SW480 (cell line): Measurements from ENCODE around the gene EFNA2.
"Not testable (repeated sequence)": the region's sequence is repeated elsewhere in the genome, so short reads cannot be mapped to it uniquely, and the experiment has no call there.

Experiments
- DNase-seq: peaks from one replicate; pipeline ENCODE4 v3.0.0-alpha.2; 2016; ENCODE audit warnings: low spot score

EFNA2 gene

DNA sequence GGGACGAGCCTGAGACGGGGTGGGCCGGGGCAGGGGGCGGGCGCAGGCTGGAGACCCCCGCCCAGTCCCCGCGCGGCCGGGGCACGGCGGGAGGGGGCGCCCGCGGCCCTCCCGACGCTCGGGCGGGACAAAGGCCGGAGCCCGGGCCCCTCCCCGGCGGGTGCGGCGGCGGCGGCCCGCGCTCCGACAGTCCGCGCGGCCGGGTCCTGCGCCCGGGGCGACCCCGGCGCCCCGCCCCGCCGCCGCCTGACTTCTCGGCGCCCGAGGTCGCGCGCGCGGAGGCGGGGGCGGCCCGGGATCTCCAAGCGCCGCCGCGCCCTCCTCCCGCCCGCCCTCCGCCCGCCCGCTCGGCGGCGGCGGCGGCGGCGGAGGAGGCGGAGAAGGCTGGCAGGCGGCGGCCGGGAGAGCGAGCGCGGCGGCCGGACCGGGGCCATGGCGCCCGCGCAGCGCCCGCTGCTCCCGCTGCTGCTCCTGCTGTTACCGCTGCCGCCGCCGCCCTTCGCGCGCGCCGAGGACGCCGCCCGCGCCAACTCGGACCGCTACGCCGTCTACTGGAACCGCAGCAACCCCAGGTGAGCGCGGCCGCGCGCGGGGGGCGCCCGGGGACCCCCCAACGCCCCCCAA, at the start of gene EFNA2:
TSS of gene EFNA2 (plus strand) at position 137 of the 624 bp plus-strand sequence. CDS start at position 433, 296 bp downstream.
- DNase-seq: no peak

DNA sequence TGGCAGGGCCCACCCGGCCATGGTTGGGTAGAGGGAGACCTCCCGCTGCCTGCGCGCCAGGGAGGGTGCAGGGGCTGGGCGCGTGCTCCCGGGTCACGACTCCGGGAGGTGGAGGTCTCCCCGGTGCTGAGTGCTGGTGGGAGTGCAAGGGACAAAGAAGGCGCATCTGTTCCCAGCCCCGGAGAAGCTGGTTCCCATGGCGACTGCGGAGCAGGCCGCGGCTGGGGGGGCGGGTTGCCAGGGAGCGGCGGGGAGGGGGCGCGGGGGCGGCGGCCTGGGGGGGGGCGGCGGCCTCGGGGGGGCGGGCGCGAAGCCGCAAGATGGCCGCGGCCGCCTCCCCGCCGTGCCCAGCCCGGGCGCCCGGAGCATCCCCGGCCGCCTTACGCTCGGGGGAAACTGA, 49.1 kb upstream of the EFNA2 start:
- DNase-seq: no peak

DNA sequence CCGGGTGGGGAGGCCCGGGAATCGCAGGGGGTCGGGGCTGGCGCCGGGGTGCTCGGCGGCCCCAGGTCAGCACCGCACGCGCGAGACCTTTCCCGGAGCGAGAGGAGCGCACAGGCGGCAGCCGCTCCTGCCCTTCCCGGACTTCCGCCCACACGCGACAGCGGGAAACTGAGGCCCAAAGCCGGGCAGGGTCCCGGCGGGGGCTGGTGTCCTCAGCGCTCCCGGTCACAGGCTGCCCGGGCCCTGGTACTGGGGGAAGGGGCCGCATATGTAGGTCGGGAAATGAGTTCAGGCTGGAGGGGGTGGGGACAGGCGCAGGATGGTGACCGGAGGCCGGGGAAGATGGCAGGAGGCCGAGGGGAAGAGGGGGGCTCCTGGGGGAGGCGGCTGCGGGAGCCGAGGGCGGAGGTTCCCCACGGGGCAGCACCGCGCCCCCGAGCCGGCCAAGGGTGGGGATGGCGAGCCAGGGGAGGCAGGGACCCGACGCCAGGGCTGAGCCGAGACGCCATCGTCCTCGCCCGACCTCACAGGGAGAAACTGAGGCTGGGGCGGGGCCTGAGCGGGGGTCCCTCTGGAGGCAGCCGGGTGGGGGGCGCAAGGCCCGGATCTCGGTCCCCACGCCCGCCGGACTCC, 48.5 kb upstream of the EFNA2 start:
- DNase-seq: no peak

DNA sequence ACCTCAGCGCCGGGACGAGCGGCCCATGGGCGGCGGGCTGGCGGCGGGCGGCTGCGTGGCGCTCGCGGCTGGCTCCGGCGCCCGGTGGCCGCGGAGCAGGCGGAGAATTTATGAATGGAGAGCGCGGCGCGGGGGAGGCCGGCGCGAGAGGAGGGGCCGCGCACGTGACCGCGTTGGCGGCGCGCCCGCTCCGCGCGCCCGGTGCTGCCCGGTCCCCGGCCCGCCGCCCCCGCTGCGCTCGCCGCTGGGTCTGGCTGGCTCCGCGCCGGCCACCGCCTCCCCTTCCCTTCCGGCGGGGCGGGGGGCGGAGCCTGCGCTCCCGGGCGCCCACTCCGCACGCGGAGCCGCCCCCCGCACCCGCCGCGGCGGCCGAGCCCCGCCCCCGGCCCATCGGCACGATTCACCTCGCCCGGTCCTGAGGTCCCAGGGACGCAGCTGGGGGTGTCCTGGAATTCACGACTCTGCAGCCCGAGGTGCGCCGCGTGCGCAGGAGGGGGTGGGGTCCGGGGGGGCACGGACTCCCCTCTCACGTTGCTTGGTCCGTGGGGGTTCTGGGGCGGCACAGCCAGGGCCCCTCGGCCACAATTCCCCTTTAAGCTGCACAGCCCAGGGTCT, 47.8 kb upstream of the EFNA2 start, which contains the start of gene CBARP:
TSS of gene CBARP (minus strand) at position 252 of the 615 bp plus-strand sequence. CDS start 1,905 bp downstream, outside the sequence.
- DNase-seq: no peak

- no peak for DNase-seq
Measured at GRCh38 chr19:1238369-1239303, 47.0 kb upstream of the EFNA2 start.

GRCh38 chr19:1239420-1239795, 46.3 kb upstream of the EFNA2 start:
- no peak for DNase-seq

GRCh38 chr19:1239796-1240737, 45.6 kb upstream of the EFNA2 start:
- peak; percentile 71 for DNase-seq

DNA sequence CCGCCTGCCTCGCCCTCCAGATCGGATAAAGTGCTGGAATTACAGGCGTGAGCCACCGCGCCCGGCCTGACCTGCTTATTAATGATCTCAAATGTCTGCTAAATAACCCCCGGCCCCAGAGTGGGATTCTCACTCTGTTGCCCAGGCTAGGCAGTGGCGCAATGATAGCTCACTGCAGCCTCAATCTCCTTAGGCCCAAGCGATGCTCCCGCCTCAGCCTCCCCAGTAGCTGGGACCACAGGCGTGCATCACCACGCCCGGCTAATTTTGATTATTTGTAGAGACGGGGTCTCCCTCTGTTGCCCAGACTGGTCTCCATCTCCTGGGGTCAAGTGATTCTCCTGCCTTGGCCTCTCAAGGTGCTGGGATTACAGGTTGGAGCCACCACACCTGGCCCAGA, 44.7 kb upstream of the EFNA2 start:
- no peak for DNase-seq

GRCh38 chr19:1241417-1242095, 44.1 kb upstream of the EFNA2 start, which contains the start of gene ATP5F1D:
TSS of gene ATP5F1D (plus strand) at chr19:1241751. CDS start at chr19:1241851, 100 bp downstream.
- peak; percentile 84 for DNase-seq

DNA sequence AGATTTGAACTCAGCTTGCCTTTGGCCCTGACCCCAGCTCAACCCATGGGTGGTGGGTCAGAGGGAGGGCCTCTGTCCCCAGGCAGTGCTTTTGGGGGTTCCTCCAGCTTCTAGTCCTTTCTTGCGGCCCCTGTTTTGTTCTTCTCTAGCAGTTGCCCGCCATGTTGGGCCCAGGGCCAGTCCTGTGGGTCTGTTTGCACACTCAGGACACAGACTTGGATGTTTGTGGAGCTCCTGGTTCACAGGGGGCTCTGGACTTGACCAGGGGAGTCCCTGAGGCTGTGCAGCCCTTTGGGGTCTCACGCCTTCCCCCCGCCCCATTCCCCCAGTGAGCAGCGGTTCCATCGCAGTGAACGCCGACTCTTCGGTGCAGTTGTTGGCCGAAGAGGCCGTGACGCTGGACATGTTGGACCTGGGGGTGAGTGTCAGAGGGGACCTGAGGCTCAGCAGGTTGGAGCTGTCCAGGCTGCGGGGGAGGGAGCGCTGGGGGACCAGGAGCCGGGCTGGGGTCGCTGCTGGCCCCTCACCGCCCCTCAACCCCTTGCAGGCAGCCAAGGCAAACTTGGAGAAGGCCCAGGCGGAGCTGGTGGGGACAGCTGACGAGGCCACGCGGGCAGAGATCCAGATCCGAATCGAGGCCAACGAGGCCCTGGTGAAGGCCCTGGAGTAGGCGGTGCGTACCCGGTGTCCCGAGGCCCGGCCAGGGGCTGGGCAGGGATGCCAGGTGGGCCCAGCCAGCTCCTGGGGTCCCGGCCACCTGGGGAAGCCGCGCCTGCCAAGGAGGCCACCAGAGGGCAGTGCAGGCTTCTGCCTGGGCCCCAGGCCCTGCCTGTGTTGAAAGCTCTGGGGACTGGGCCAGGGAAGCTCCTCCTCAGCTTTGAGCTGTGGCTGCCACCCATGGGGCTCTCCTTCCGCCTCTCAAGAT, 41.6 kb upstream of the EFNA2 start:
- DNase-seq: peak; percentile 63

GRCh38 chr19:1244693-1245451, 40.8 kb upstream of the EFNA2 start:
- no peak for DNase-seq

- DNase-seq: no peak
Measured at GRCh38 chr19:1245494-1246264, 40.0 kb upstream of the EFNA2 start.

DNA sequence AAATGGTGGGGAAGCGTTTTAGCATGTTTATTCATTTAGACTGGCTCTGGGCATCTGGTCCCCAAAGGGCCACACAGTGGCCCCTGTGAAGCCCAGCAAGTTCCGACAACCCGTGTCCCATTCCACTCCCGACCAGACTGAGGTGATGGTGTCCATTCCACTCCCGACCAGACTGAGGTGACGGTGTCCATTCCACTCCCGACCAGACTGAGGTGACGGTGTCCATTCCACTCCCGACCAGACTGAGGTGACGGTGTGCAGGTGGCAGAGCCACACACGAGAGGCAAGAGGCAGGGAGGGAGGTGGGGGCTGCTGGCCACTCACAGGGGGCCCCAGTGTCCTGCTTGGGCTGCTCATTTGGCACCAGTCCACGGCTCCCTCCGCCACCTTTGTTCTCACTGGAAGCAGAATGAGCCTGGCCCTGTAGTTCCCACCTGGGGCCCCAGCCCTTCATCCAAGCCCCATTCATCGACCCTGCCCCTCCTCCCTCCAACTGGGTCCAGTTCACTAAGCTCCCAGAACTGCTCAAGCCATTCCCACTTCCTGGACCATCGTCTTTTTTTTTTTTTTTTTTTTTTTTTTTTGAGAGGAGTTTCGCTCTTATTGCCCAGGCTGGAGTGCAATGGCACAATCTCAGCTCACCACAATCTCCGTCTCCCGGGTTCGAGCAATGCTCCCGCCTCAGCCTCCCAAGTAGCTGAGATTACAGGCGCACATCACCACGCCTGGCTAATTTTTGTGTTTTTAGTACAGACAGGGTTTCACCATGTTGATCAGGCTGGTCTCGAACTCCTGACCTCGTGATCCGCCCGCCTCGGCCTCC, 39.2 kb upstream of the EFNA2 start:
- DNase-seq: not testable (repeated sequence)

- DNase-seq: no peak
Measured at GRCh38 chr19:1247748-1248138, 37.9 kb upstream of the EFNA2 start.

- peak; percentile 69 for DNase-seq
Measured at GRCh38 chr19:1248139-1248785, 37.4 kb upstream of the EFNA2 start, which contains the start of gene MIDN. TSS of gene MIDN (plus strand) at chr19:1248583. CDS start at chr19:1250297, 1,714 bp downstream.

DNA sequence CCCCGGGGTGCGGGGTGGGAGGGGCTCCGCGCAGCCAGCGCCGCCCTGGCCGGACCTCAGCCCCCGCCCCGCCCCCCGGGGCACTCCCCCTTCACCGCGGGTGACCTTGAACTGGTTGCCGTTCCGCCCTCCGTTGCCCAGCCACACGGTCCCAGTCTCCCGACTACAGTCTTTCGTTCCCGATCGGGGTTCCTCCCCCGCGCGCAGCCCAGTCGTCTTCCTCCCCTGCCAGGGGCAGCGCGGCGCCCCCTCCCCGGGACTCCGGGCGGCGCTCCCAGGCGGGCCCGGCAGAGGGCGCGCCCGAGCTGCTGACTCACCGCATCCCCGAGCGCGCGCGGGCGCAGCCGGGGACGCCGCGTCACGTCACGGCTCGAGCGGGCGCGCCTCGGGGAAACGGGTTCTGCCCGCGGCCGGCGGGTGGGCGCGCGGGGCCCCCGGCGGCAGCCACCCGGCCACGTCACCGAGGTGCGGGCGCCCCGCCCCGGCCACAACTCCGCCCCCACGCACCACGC, 36.8 kb upstream of the EFNA2 start:
- no peak for DNase-seq
